K562 treated with DMSO at 1 percent for 48 hours (cell line): ENCODE results near the gene TMEM121B. TPM values are rescaled to one million over a fixed set of nuclear protein-coding genes. Genes with fewer than 3 reads are reported as not detected.

Source experiments
- total RNA-seq: library from RNA; unstranded; fragments of 300-600 nt; gene quantifications from 2 replicates; pipeline ENCODE4 v1.2.3, GENCODE V29; 2022; ENCODE audit warnings: low replicate concordance; ENCODE audit errors: extremely low read depth

The TMEM121B gene
- total RNA-seq, result not detected in 2 replicates

GRCh38 chr22:17121233-17122195, at the start of gene TMEM121B:
Gene TMEM121B (minus strand): TSS chr22:17121360. CDS start chr22:17121127, 233 bp downstream.

GRCh38 chr22:17158568-17159503, 37.7 kb upstream of the TMEM121B start, which contains the start of gene HDHD5:
Gene HDHD5 (minus strand): TSS chr22:17159277. CDS start chr22:17159251, 26 bp downstream.

DNA sequence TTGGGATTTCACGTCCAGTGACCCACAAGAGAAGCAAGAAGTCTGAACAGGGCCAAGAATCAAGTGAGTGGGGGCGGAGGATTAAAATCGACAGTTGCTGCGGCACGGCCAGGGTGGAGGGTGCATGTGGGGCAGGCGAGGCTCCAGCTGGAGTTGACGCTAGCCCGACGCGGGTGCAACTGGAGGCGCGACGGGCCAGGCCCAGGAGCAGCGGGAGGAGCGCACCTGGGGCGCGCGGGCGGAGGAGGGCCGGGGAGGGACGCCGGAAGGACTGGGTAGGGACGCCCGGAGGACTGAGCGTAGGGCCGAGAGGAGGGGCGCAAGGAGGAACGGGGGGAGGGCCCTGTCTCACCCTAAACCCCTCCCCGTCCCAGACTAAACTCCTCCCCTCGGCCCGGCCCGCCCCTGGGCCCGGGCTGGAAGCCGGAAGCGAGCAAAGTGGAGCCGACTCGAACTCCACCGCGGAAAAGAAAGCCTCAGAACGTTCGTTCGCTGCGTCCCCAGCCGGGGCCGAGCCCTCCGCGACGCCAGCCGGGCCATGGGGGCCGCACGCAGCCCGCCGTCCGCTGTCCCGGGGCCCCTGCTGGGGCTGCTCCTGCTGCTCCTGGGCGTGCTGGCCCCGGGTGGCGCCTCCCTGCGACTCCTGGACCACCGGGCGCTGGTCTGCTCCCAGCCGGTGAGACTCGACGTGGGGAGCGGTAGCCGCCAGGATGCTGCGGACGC, 36.4 kb downstream of the TMEM121B start, which contains the start of gene IL17RA:
Gene IL17RA, plus strand, starts transcription at position 447 of the 723 bp plus-strand sequence. Its CDS starts 92 bp downstream, at position 539.

Other genes with a start within 250 kb of the TMEM121B start
- not detected in 2 replicates for gene GAB4, start 113.1 kb downstream of the TMEM121B start, total RNA-seq
- gene IL17RA, start 36.4 kb downstream of the TMEM121B start, total RNA-seq, result not detected in 2 replicates
- gene HDHD5, start 37.9 kb upstream of the TMEM121B start, total RNA-seq, result not detected in 2 replicates
- not detected in 2 replicates for gene ADA2, start 98.1 kb upstream of the TMEM121B start, total RNA-seq
- not detected in 2 replicates for gene CECR2, start 248.1 kb upstream of the TMEM121B start, total RNA-seq